GM21529 (cell line): ENCODE results near the gene TAS2R40.
"Not testable (repeated sequence)": the region's sequence is repeated elsewhere in the genome, so short reads cannot be mapped to it uniquely, and the experiment has no call there.

Source experiments
- ATAC-seq: cut with Tn5 transposase; IDR thresholded peaks from one replicate; pipeline ENCODE4 v1.9.1; 2021; ENCODE audit not compliant: unreplicated experiment

TAS2R40 gene

DNA sequence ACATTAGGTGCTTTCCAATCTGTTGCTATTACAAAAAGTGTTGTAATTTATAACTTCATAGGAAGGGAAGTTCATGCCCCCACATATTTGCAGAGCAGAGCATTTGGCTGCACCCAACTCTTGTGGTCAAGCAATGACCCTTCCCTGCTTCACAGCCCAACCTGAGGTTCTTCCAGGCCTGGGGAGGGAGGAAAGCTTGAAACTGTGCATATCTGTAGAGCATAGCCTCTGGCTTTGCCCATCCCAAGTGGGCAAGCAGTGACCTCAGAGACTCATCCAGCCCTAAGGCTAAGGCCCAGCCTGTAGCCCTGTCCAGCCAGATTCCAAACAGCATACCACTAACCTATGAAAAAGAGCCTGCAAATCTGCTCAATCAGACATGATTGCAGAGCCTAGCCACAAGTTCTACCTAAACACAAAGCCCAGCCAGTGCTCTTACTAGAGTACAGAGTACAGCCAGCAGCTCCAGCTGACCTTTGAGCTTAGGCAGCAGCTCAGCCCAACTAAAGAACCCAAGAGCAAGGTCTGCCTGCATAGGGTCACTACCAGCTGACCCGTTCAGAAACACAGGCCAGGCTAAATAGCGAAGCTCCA is 27.0 kb downstream of the TAS2R40 start:
- ATAC-seq: no peak

DNA sequence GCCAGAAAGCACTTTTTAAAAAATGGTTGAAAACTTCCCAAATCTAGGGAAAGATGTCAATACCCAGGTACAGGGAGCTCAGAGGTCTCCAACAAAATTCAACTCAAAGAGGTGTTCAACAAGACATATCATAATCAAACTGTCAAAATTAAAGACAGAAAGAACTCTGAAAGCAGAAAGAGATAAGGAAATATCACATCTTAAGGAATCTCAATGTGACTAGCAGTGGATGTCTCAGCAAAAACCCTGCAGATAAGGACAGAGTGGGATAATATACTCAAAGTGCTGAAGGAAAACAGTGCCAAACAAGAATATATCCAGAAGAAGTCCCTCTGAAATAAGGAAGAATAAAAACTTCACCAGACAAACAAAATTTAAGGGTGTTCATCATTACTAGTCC is 28.4 kb downstream of the TAS2R40 start:
- ATAC-seq: no peak

DNA sequence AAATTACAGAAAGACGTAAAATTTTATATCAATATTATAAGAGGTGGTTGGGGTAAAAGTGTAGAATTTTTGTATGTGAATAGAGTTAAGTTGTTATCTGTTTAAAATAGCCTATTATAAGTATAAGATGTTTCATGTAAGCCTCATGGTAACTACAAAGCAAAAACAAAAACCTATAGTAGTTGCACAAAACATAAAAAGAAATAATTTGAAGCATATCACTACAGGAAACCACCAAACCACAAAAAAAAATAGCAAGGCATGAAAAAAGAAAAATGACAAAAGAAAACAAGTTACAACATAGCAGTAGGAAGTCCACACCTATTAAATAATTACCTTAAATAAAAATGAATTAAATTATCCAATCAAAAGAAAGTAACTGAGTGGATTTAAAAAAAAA is 29.0 kb downstream of the TAS2R40 start:
- no peak for ATAC-seq

DNA sequence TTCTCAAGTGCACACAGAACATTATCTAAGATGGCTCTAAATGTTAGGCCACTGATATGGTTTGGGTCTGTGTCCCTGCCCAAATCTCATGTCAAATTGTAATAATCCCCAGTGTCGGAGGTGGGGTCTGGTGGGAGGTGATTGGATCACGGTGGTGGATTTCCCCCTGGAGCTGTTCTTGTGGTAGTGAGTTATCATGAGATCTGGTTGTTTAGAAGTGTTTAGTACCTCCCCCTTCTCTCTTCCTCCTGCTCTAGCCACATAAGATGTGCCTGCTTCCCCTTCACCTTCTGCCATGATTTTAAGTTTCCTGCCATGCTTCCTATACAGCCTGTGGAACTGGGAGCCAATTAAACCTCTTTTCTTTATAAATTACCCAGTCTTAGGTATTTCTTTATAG is 30.2 kb downstream of the TAS2R40 start:
- no peak for ATAC-seq

DNA sequence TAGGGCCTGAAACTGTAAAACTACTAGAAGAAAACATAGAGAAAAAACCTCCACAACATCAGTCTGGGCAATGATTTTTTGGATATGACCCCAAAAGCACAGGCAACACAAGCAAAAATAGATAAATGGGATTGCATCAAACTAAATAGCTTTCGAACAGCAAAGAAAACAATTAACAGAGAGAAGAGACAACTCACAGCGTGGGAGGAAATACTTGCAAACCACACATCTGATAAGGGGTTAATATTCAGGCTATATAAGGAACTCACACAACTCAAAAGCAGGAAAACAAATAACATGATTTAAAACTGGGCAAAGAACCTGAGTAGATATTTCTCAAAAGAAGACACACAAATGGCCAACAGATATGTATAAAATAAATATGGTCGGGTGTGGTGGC is 33.7 kb downstream of the TAS2R40 start:
- no peak for ATAC-seq

DNA sequence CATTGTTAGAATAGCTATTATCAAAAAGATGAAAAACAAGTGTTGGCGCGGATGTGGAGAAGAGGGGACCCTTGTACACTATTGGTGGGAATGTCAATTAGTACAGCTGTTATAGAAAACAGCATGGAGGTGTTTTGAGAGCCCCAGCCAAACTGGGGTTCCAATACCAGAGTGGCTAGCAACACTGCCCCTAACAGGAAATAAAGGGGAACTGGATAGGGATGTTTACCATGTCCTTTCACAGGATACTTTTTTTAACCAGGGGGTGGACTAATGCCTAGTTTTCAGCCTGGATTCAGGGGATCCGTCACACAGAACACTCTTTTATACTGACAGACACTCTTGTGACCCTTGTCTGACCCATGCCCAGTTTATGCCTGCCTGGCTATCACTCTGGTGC is 34.5 kb downstream of the TAS2R40 start:
- no peak for ATAC-seq

DNA sequence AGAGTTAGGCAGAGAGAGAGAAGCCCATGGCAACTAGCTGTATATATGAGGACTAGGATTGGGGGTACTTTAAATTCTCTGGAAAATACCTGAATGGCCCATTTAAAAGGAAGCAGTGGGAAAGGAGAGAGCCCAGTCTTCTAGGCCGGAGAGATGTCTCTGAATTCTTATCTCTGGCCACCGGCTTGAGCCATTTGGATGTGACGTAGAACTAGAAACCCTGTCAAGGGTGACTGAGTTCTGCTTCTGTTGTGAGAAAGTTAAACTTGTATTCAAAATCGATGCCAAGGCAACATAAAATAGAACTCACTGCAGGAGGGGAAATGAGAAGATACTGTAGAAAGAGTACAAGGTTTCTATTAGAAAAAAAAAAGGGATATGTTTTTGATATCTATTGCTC is 35.1 kb downstream of the TAS2R40 start:
- ATAC-seq: peak; percentile 75

DNA sequence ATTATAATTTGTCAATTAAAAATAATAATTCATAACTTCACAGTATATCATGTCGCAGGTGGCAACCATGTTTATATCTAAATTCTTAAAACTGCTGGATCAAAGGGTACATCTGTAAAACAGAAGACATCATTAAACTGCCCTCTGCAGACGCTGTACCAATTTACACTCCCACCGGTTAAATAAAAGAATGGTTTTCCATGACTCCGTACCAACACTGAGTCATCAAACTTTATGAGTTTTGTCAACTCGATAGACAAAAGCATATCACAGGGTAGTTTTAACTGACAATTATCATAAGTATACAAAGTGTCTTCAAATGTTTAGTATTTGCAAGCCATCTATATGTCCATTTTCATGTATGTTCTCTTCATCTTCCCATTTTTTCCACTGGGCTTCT is 35.7 kb downstream of the TAS2R40 start:
- no peak for ATAC-seq

DNA sequence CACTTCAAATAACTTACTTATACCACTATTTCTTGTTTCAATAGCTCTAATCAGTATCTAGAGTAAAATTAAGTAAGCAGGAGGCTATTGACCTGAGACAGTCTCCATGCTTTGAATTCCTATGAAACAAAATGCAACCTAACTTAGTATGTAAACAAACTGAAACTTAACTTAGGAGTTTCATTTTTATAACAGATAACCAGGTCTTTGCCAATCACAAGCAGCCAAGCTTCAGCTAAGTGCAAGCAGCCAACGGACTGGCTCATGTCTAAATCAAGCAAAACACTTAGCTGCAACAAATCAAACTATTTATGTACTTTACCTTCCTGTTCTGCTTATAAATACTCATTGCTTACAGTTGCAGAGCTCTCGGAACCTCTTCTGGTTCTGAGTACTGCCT is 37.0 kb downstream of the TAS2R40 start:
- peak; percentile 33 for ATAC-seq

DNA sequence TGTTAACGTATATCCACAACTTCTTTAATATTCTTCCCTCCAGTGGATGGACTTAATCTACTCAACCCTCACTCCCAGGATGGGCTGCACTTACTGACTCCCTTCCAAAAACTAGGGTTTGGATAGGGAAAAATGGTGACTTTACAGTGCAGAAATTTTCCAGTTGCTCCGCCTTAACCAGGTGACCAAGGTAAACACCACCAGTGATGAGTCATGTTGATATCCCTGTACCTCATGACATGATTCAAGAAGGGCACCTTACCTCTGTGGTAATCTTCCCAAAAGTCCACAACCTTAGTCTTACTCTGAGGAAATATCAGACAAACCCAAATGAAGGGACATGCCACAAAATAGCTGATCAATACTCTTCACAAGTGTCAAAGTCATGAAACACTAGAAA is 37.9 kb downstream of the TAS2R40 start:
- ATAC-seq: no peak

DNA sequence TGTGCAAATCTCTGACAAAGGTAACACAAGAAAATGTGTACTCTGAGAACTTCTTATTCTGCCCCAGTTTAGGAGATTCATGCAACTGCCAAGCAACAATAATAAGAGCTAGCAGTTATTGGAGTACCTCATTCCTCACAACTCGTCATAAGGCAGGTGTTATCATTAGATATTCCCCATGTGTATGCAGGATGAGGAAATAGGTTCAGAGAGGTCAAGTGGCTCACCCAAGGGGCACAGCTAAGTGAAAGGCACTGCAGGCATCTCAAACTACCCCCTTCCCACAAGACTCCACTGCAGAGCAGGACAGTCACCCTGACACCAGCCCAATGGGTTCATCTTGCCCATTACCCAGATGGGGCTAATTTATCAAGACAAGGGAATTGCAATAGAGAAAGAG is 40.1 kb downstream of the TAS2R40 start:
- ATAC-seq: no peak

DNA sequence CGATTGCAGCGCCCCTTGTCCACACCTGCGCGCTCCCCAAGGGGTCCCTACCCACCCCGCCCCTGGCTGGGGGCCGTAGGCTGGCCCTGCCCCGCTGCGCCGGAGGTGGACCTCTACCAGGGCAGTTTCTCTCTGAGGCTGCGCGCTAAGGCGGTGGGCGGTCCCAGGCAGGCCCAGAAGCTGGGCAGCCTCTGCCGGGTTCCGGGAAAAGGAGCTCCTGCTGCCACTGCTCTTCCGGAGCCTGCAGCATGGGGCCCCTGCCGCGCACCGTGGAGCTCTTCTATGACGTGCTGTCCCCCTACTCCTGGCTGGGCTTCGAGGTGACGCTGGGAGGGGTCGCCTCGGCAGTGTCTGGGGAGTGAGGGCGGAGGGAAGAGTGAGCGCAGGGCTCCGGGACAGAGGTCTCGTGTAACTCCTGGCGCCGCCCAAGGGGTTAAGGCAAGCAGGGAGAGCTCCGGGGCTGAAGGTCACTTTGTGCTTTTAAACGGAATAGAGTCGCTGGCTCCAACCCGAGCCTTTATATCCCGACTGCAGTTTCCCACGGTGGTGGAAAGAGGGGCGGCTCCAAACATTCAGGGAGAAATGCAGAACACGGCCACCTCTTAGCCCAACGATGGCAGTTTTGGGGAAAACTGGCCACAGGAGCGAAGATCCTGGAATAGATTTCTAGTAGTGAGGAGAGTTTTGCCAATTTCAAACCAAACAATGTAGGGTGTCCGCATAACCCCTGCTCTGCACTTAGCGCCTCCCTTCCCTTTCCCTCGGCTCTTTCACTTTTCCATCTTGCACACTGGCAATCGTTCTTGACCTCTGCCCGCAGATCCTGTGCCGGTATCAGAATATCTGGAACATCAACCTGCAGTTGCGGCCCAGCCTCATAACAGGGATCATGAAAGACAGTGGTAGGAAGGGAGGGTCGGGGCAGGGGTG is 41.7 kb downstream of the TAS2R40 start, which contains the start of gene GSTK1:
Gene GSTK1 (plus strand): TSS at position 176 of the 930 bp plus-strand sequence. CDS start 73 bp downstream, at position 249.
- ATAC-seq: peak; percentile 97

DNA sequence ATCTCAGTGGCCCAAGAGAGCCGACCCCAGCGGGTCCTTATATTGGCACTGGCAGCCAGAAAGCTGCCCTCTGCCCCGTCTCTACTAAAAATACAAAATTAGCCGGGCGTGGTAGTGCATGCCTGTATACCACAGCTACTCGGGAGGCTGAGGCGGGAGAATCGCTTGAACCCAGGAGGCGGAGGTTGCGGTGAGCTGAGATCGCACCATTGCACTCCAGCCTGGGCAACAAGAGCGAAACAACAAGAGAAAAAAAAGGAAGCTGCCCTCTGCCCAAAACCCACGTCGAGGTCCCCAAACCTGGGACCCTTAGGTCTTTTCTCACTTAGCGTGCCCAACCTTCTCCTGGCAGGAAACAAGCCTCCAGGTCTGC is 42.3 kb downstream of the TAS2R40 start:
- ATAC-seq: not testable (repeated sequence)

DNA sequence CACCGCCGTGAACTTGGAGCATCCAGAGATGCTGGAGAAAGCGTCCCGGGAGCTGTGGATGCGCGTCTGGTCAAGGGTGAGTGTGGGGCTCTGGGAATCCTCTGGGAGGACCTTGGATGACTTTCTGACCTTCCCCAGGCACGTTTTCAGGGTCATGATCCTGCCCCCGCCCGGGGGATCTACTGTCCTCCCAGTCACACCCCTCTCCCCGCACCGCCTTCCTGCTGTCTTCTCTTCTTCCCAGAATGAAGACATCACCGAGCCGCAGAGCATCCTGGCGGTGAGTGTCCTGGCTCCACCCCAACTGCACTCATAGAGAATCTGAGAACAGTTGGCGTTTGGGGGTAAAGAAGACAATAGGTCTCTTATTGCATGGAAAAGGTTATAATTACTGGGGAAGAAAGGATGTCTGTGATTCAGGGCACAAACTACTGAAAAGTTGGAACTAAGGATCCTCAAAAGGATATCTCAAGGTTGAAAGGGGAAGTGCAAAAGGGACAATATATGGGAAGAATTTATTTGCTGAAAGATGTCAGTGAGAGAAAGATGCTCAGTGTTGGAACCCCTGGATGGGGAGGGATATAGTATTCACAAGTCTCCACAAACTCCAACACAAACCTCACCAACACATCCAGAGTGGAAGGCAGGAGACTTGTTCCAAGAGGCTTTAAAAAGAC is 43.3 kb downstream of the TAS2R40 start:
- ATAC-seq: no peak

DNA sequence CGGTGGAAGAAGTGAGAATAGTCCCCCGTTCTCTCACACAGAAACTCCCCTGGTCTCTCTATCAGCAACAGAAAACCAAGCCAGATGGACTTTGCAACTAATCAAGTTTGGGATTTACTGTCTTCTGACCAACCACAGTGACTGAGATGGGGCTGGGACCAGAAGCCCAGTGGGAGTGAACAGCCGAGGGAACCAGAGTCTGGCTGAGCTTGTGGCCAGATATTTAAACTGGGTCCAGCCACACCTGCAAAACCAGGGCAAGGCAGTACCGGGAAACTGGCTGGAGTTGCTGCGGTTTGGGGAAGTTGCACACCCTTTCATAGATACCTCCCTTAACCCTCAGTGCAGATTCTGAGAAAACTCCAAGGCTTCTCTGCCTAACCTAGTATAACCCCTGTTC is 47.4 kb downstream of the TAS2R40 start:
- no peak for ATAC-seq

DNA sequence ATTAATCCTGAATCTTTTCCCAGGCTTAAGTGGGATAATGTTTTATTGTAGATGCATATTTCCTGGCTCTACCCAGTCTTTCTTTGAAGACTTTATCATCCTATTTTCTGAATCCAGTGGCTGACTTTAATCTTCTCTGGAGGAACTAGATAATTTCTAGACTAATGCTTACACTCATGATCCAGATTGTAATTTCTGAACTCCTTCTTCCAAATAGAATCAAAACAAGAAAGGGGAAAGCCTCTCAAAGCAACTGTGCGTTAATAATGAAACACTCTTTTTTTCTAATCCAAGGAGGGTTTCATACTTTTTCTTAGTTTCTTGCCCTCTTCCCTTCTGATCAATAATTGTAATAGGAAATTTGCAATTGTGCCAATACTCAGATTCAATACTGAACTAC is 49.4 kb downstream of the TAS2R40 start:
- ATAC-seq: no peak
